ENCODE measurements around the gene FAM117B.
"Not testable (repeated sequence)": the region's sequence is repeated elsewhere in the genome, so short reads cannot be mapped to it uniquely, and the experiment has no call there.

The FAM117B gene

GRCh38 chr2:202705446-202706020 is 70.8 kb downstream of the FAM117B start:
- no peak for DNase-seq

GRCh38 chr2:202714971-202715935 is 80.5 kb downstream of the FAM117B start:
- not testable (repeated sequence) for DNase-seq

DNA sequence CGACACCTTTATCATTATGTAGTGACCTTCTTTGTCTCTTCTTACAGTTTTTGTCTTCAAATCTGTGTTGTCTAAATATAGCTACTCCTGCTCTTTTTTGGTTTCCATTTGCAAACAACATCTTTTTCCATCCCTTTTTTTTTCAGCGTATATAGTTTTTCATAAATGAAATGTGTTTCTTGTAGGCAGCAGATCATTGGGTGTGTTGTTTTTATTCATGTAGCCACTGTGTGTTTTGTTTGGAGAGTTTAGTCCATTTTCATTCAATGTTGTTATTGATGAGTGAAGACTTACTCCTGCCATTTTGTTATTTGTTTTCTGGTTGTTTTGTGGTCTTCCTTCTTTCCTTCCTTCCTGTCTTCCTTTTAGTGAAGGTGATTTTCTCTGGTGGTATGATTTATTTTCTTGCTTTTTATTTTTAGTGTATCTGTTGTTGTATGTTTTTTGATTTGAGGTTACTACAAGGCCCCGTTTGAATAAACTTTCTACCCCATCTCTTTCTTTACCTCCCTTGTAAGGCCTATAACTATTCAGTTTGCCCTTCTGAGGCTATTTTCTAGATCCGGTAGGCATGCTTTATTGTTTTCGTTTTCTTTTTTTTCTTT is 81.4 kb downstream of the FAM117B start:
- DNase-seq: no peak

GRCh38 chr2:202716953-202717597 is 82.3 kb downstream of the FAM117B start:
- DNase-seq: no peak

DNA sequence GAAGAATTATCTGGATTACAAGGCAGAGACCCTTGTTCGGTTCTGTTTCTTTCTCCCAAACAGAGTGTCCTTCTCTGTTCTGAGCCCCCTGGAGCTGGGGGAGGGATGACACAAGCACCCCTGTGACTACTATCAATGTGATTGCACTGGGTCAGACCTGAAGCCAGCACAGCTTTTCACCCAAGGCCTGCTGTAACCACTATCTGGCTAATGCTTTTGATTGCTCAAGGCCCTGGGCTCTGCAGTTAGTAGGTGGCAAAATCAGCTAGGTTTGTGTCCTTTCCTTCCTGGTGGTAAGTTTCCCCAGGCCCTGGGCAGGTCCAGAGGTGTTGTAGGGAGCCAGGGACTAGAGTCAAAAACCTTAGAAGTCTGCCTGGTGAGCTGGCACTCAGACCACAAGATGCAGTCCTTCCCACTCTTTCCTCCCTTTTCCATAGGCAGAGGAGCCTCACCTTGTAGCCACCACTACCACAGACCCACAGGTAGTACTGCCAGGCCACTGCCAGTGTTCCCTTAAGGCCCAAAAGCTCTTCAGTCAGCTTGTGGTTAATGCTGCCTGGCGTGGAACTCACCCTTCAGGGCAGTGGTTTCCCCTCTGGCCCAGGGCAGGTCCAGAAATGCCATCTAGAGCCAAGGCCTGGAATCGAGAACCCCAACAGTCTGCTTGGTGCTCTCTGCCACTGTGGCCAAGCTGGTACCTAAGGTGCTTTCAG is 83.0 kb downstream of the FAM117B start:
- DNase-seq: peak; percentile 9

DNA sequence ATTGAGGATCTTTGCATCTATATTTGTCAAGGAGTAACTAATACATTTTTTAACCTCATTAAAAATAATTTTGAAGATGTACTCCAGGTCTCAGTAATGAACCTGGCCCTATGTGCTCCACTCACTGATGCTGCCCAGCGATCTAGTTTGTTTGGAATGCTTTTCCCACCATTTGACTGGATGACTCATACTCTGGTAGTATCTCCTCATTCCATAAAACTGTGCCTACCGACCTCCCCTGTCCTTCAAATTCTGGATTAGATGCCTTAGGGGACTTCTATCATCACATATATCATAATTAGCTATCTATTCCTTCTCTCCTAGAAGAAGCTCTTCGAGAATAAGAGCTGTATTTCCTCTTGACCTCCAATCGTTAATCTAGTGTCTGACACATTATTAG is 83.8 kb downstream of the FAM117B start:
- peak; percentile 62 for DNase-seq

GRCh38 chr2:202720226-202720625 is 85.5 kb downstream of the FAM117B start:
- no peak for DNase-seq

- DNase-seq: peak; percentile 67
These were observed 86.9 kb downstream of the FAM117B start for GRCh38 chr2:202721621-202722020.

DNA sequence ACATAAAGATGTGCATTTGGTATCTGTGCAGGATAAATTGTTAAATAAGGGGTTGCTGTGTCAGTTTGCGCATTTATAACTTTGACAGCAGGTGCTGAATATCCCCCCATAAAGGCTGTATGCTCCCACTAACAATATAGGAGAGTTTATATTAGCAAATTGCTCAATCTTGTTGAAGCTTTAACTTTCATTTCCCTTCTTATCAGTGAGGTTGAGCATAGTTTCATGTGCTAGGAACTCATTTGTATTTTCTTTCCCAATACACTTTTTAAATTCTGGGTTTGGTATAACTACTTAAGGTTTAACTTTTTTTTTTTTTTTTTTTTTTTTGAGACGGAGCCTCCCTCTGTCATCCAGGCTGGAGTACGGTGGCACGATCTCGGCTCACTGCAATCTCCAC is 89.0 kb downstream of the FAM117B start:
- no peak for DNase-seq

- DNase-seq: no peak
These were observed 91.3 kb downstream of the FAM117B start for GRCh38 chr2:202726070-202726469.

- DNase-seq: no peak
These were observed 102.1 kb downstream of the FAM117B start for GRCh38 chr2:202736826-202737225.

- DNase-seq: no peak
These were observed 108.8 kb downstream of the FAM117B start for GRCh38 chr2:202743613-202744012.

DNA sequence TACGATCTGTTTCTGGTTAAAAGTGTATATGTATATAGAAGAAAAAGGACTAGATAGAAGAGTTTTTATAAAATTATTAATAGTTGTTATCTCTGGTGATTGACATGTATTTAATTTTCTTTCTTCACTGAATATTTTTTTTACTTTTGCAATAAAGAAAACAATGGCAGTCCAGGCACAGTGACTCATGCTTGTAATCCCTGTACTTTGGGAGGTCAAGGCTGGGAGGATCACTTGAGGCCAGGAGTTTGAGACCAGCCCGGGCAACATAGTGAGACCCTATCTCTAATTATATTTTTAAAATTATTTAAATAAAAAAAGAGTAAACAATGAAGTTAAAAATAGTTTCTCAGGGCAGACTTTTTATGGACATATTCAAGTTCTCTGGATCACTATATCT is 114.7 kb downstream of the FAM117B start:
- no peak for DNase-seq

GRCh38 chr2:202750763-202751427 is 116.1 kb downstream of the FAM117B start:
- no peak for DNase-seq

GRCh38 chr2:202752071-202752470 is 117.3 kb downstream of the FAM117B start:
- no peak for DNase-seq

- no peak for DNase-seq
These were observed 120.2 kb downstream of the FAM117B start for GRCh38 chr2:202754936-202755335.

DNA sequence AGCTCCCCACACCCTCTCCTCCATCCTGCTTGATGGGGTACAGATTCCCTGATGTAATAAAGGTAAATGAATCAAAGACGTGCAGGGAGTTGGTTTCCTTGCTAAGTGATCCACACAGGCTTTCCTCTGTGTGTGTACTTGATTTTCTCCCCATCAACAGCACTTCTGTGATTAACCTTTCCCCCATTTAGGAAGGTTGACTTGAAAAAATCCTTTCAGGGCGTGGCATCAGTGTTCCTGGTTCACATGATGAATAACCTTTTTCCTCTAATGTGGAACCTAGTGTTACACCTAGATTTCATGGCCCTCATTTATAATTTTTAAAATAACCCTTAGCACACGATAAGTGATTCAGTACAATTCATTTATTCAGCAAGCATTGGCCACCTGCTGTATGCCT is 121.8 kb downstream of the FAM117B start:
- DNase-seq: no peak

- DNase-seq: no peak
These were observed 122.6 kb downstream of the FAM117B start for GRCh38 chr2:202757339-202757738.

- no peak for DNase-seq
These were observed 123.4 kb downstream of the FAM117B start for GRCh38 chr2:202758128-202758527.

DNA sequence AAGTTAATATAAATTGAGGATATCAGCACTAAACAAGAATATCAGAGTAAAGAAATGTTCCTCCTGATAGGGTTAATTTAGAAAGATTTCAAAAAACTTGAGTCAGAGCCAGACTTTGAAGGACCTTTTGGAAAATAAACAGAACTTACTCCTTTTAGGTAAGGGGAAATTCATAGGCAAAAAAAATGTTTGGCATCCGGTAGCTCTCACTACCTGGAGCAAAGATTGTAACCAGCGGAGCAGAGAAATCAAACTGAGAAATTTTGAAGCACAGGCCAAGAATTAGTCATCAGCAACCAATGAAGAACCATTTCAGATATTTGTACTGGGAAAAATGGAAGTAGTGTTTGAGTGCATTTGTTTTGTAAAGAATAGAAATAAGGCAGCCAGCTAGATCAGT is 123.8 kb downstream of the FAM117B start:
- DNase-seq: no peak

DNA sequence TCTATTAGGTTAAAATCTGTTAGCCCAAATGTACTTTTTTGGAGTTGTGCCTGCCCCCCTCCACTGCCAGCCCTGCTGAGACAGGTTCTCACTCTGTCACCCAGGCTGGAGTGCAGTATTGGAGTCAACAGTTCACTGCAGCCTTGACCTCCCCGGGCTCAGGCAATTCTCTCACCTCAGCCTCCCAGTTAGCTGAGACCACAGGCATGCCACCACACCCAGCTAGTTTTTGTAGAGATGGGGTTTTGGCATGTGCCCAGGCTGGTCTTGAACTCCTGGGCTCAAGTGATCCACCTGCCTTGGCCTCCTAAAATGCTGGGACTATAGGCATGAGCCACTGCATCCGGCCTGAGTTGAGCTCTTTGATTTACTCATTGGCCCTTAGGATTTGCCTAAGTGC is 126.1 kb downstream of the FAM117B start:
- no peak for DNase-seq

DNA sequence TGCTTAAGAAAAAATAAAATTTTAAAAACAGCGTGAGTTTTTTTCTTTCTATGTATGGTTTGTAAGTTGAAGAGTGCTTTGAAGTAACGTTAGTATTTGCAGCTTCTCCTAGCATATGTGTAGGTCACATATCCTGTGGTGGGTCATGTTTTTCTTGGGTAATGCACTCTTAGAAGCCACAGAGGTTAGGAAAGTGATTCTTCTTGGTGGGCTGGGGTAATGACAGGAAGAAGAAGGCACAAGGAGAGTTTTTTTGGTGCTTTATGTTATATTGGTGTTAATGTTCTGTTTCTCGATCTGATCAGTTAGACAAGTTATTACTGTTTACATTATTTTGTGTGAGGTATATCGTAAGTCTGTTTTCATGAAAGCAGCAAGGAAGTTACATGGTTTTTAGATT is 127.8 kb downstream of the FAM117B start:
- DNase-seq: no peak
